GM12878 (cell line): ENCODE data around the gene SULT6B1. TPM values are rescaled to one million over a fixed set of nuclear protein-coding genes. Genes with fewer than 3 reads are reported as not detected.

Source experiments
- ATAC-seq: fragments of 200-7000 bp; cut with Tn5 transposase; 3 replicates; pipeline ENCODE4 v1.9.1; 2020; ENCODE audit warnings: mild to moderate bottlenecking, moderate library complexity
- BruUV-seq: library from RNA; stranded (reverse); fragments of 400-500 nt; replicated peaks from 2 replicates; lab custom pipeline; 2021; lab: Mats Ljungman, UMichigan
- CTCF ChIA-PET: fragments of 300-600 bp; sonication (Branson Sonifier 250); formaldehyde crosslinking; extraction: SDS; loops from one replicate; lab custom pipeline; 2021; ENCODE audit warnings: inconsistent platforms; lab: Yijun Ruan, JAX
- POLR2A ChIA-PET: fragments of 350-600 bp; formaldehyde crosslinking; extraction: SDS; loops from one replicate; lab custom pipeline; 2021; ENCODE audit warnings: inconsistent platforms; lab: Charles Lee
- RAD21 ChIA-PET: fragments of 300-600 bp; sonication (Branson Sonifier 250); formaldehyde crosslinking; loops from one replicate; lab custom pipeline; 2023; ENCODE audit warnings: antibody characterized with exemption; ENCODE audit not compliant: unreplicated experiment; lab: Charles Lee
- SMC1A ChIA-PET: fragments of 300-600 bp; sonication (Branson Sonifier 250); formaldehyde crosslinking; loops from one replicate; lab custom pipeline; 2023; ENCODE audit not compliant: unreplicated experiment, uncharacterized antibody; lab: Charles Lee
- DNase-seq: peaks from one replicate; pipeline ENCODE4 v3.0.0-alpha.2; 2011; ENCODE audit warnings: low read depth, low spot score
- FAIRE-seq: peaks from 3 replicates; lab custom pipeline; 2011; peaks lifted over from hg19 to GRCh38; lab: Jason Lieb, UNC
- H2AFZ ChIP-seq: 2 replicates; pipeline ENCODE4 v1.6.0; 2011; ENCODE audit warnings: low read depth, low read length, control low read depth; ENCODE audit not compliant: control insufficient read depth
- H3K27ac ChIP-seq: 2 replicates; pipeline ENCODE4 v1.5.1; 2011; ENCODE audit warnings: control low read depth; ENCODE audit not compliant: control insufficient read depth, insufficient read depth
- H3K27me3 ChIP-seq, 2 experiments: replicated peaks in 1 of 2; 2 replicates each; pipeline versions ENCODE4 v1.6.0 to v1.6.1; 2011; ENCODE audit warnings: low read length in 1 of 2; ENCODE audit not compliant: control insufficient read depth in 2 of 2, insufficient read depth in 2 of 2
- H3K36me3 ChIP-seq, 2 experiments: 2 replicates each; pipeline ENCODE4 v1.5.1; 2011; ENCODE audit warnings: low read length in 1 of 2; ENCODE audit not compliant: control insufficient read depth in 2 of 2, insufficient read depth in 2 of 2
- H3K4me1 ChIP-seq: 2 replicates; pipeline ENCODE4 v1.6.1; 2011; ENCODE audit warnings: mild to moderate bottlenecking, low read length, moderate library complexity, mixed read lengths; ENCODE audit not compliant: control insufficient read depth, insufficient read depth
- H3K4me2 ChIP-seq: 2 replicates; pipeline ENCODE4 v1.6.0; 2011; ENCODE audit warnings: control low read depth; ENCODE audit not compliant: control insufficient read depth, insufficient read depth
- H3K4me3 ChIP-seq: fragments of 200-600 bp; sonication (generic); 2 replicates; pipeline ENCODE4 v1.5.1; 2016
- H3K79me2 ChIP-seq: 2 replicates; pipeline ENCODE4 v1.6.0; 2011; ENCODE audit warnings: low read length; ENCODE audit not compliant: control insufficient read depth, insufficient read depth
- H3K9ac ChIP-seq: 2 replicates; pipeline ENCODE4 v1.8.0; 2011; ENCODE audit warnings: low read length, control low read depth, mixed read lengths; ENCODE audit not compliant: control insufficient read depth, insufficient read depth
- H3K9me3 ChIP-seq: replicated peaks from 3 replicates; pipeline ENCODE4 v1.5.1; 2011; ENCODE audit warnings: mild to moderate bottlenecking, low read length; ENCODE audit not compliant: control insufficient read depth, insufficient read depth
- H4K20me1 ChIP-seq: 2 replicates; pipeline ENCODE4 v1.6.0; 2011; ENCODE audit not compliant: control insufficient read depth, insufficient read depth
- BRCA1 ChIP-seq: IDR thresholded peaks from 2 replicates; pipeline ENCODE4 v1.6.1; 2011; ENCODE audit warnings: low read depth, low read length, improper control_type of control experiment
- CHD4 ChIP-seq: fragments of 200-600 bp; sonication (generic); IDR thresholded peaks from 2 replicates; pipeline ENCODE4 v1.6.1; 2016; ENCODE audit warnings: mild to moderate bottlenecking
- CREM ChIP-seq: IDR thresholded peaks from 2 replicates; pipeline ENCODE4 v1.6.1; 2014; ENCODE audit warnings: antibody characterized with exemption, low read depth
- E2F4 ChIP-seq: IDR thresholded peaks from 2 replicates; pipeline ENCODE4 v1.6.1; 2012; ENCODE audit warnings: low read depth, low read length, improper control_type of control experiment
- EGR1 ChIP-seq, 2 experiments: IDR thresholded peaks; 1 replicate in 1 of 2; 2 replicates in 1 of 2; pipeline ENCODE4 v1.6.1; 2011 to 2012; ENCODE audit warnings: low read depth in 2 of 2, low read length in 2 of 2, borderline replicate concordance in 1 of 2, mild to moderate bottlenecking in 1 of 2, moderate library complexity in 1 of 2
- ETV6 ChIP-seq, 2 experiments: fragments of 450-650 bp in 1 of 2; IDR thresholded peaks in 1 of 2; conservative IDR thresholded peaks in 1 of 2; 2 replicates each; pipeline ENCODE4 v1.6.1; 2014; ENCODE audit warnings: antibody characterized with exemption in 1 of 2, borderline replicate concordance in 1 of 2, low read depth in 1 of 2, mild to moderate bottlenecking in 1 of 2, moderate library complexity in 1 of 2
- FOXK2 ChIP-seq: fragments of 450-650 bp; IDR thresholded peaks from 2 replicates; pipeline ENCODE4 v1.6.1; 2017; ENCODE audit warnings: mild to moderate bottlenecking, moderate library complexity
- HDGF ChIP-seq: fragments of 450-650 bp; IDR thresholded peaks from 2 replicates; pipeline ENCODE4 v1.6.1; 2016; ENCODE audit warnings: antibody characterized with exemption
- IKZF1 ChIP-seq: fragments of 450-650 bp; conservative IDR thresholded peaks from 2 replicates; pipeline ENCODE4 v1.6.1; 2017; ENCODE audit warnings: antibody characterized with exemption, mild to moderate bottlenecking
- IKZF2 ChIP-seq, 2 experiments: fragments of 450-650 bp; IDR thresholded peaks; 2 replicates each; pipeline ENCODE4 v1.6.1; 2017; ENCODE audit warnings: mild to moderate bottlenecking in 2 of 2, moderate library complexity in 2 of 2
- POLR2AphosphoS2 ChIP-seq: IDR thresholded peaks from 2 replicates; pipeline ENCODE4 v1.6.1; 2011; ENCODE audit warnings: low read depth, mild to moderate bottlenecking, low read length, improper control_type of control experiment, moderate library complexity
- POLR2AphosphoS5 ChIP-seq: IDR thresholded peaks from 2 replicates; pipeline ENCODE4 v1.6.1; 2011; ENCODE audit warnings: mild to moderate bottlenecking, low read length, inconsistent platforms
- RELB ChIP-seq: fragments of 450-650 bp; IDR thresholded peaks from 2 replicates; pipeline ENCODE4 v1.6.1; 2017; ENCODE audit warnings: low read depth, mild to moderate bottlenecking, moderate library complexity
- SIN3A ChIP-seq: IDR thresholded peaks from 2 replicates; pipeline ENCODE4 v1.6.1; 2012; ENCODE audit warnings: low read depth, low read length, improper control_type of control experiment
- SPI1 ChIP-seq: IDR thresholded peaks from 2 replicates; pipeline ENCODE4 v1.6.1; 2011; ENCODE audit warnings: low read depth, mild to moderate bottlenecking, low read length, moderate library complexity, borderline replicate concordance; ENCODE audit not compliant: insufficient read depth
- TAF1 ChIP-seq: IDR thresholded peaks from 2 replicates; pipeline ENCODE4 v1.6.1; 2011; ENCODE audit warnings: mild to moderate bottlenecking, low read depth, low read length, borderline replicate concordance
- WGBS: methylation state at CpG from one replicate; pipeline ENCODE4 v1.1.6; 2016; ENCODE audit warnings: low lambda C conversion rate; ENCODE audit not compliant: insufficient replicate concordance, insufficient coverage; ENCODE audit errors: missing lambda C conversion rate; 5-methylcytosine and 5-hydroxymethylcytosine counted together
- in situ Hi-C: fragments of 300-500 bp; cut with MboI; formaldehyde crosslinking; loops from 9 replicates; pipeline ENCODE4 v1.14.3; 2018; ENCODE audit warnings: mixed read lengths
- intact Hi-C: fragments of 100-400 bp; cut with micrococcal nuclease; formaldehyde crosslinking; loops from one replicate; pipeline ENCODE4 v1.14.2; 2022; ENCODE audit not compliant: unreplicated experiment
- polyA plus RNA-seq, 11 experiments: library from polyadenylated mRNA; depleted of rRNA in 4 of 11; unstranded in 6 of 11; stranded (reverse) in 5 of 11; fragments of >200 nt; fragmentation: Nextera tagmentation in 4 of 11; fragmentation: Illumina TruSeq in 1 of 11; extraction: Ambion mirVana in 4 of 11; extraction: Trizol in 1 of 11; gene quantifications; 1 replicate in 1 of 11; 2 replicates in 10 of 11; pipeline versions ENCODE4 v1.2.1 to v1.2.3, GENCODE V29; 2011 to 2016; ENCODE audit warnings: inconsistent platforms in 2 of 11, missing spikeins in 2 of 11, low read depth in 1 of 11
- total RNA-seq, 4 experiments: library from RNA; depleted of rRNA in 3 of 4; stranded (reverse); fragments of >200 nt in 3 of 4; fragmentation: Illumina TruSeq in 1 of 4; extraction: Trizol in 1 of 4; gene quantifications; 2 replicates each; pipeline versions ENCODE4 v1.2.1 to v1.2.3, GENCODE V29; 2013 to 2021

SULT6B1 gene
- total and polyA plus RNA-seq, 10 of the 15 experiments (the other 5 are each of a cell fraction or from before 2014, with no cell fraction given) = not detected

- no peak for TF ChIP-seq FOXK2
- 0 out of 3 replicates have a peak, but pooled peaks of 1 of the 2 experiments have one; percentile 15 for TF ChIP-seq EGR1 (IDR thresholded peaks at IDR 0.05; ENCODE audit: borderline replicate concordance in 1 of 2, low read depth in 2 of 2, low read length in 2 of 2)
- TF ChIP-seq ETV6 (conservative IDR thresholded peaks at IDR 0.05 in 1 of 2, IDR thresholded peaks at IDR 0.05 in 1 of 2; ENCODE audit: borderline replicate concordance in 1 of 2, low read depth in 1 of 2) = no peak
- TF ChIP-seq POLR2AphosphoS2 = no peak
- no peak for TF ChIP-seq E2F4
These were observed 31.4 kb downstream of the SULT6B1 start, which contains the start of gene EIF2AK2 (continued) for GRCh38 chr2:37156857-37157714.

- H3K79me2 ChIP-seq = peaks cover 62% of the 10 kb centered on the region
- in situ Hi-C loops (no loop called here), intact Hi-C loops (loop anchor here (5.0 kb wide), 1 partner anchor 76 kb away; the partner anchor contains the start of genes CEBPZ and NDUFAF7)
- ChIA-PET SMC1A (interaction anchor here (0.6 to 1.6 kb wide), 3 partner anchors 13 to 72 kb away, joined by 3 to 5 read pairs (median 3); partner anchors contain the start of gene GPATCH11), POLR2A (interaction anchor here (0.5 to 1.5 kb wide), 4 partner anchors 10 to 76 kb away, joined by 3 to 4 read pairs (median 4); partner anchors contain the start of genes CEBPZ and NDUFAF7)
- peak overlapping the region; percentile 32 for H2AFZ ChIP-seq
- FAIRE-seq (no peak), DNase-seq (no peak)
- no peaks in the 10 kb centered on the region for H3K27me3 ChIP-seq
- H3K4me1 ChIP-seq = peaks cover 12% of the 10 kb centered on the region
- TF ChIP-seq BRCA1 = no peak
- TF ChIP-seq RELB = peak; percentile 43; the same call in 1 of the 2 replicates
- TF ChIP-seq POLR2AphosphoS5 = 0 out of 2 replicates have a peak, but pooled peaks have one; percentile 14
- no peak for TF ChIP-seq CHD4
- TF ChIP-seq IKZF2 (IDR thresholded peaks at IDR 0.05) = peak; percentile 4 to 8; a peak in 1 of 4 replicates
- 0 out of 2 replicates have a peak, but pooled peaks have one; percentile 15 for TF ChIP-seq TAF1
- no peak for TF ChIP-seq CREM
- 0 out of 2 replicates have a peak, but pooled peaks have one; percentile 52 for TF ChIP-seq HDGF
- TF ChIP-seq SPI1 = 0 out of 2 replicates have a peak, but pooled peaks have one; percentile 16
- TF ChIP-seq IKZF1 = peak; percentile 21; the same call in 1 of the 2 replicates
- TF ChIP-seq SIN3A = 0 out of 2 replicates have a peak, but pooled peaks have one; percentile 14
- TF ChIP-seq, all 136 proteins: peak for 8
- BruUV-seq = no TSS peak
- Histone ChIP-seq H3K27ac (peak overlapping the region; percentile 95), H4K20me1 (0 out of 2 replicates have a peak, but pooled peaks cover 3% of the 10 kb centered on the region), H3K9ac (peak overlapping the region; percentile 97), H3K36me3 (peaks cover 0 to 7% of the 10 kb centered on the region in 2 experiments; a peak in 1 of 4 replicates), H3K4me3 (peak overlapping the region; percentile 92), H3K4me2 (peak overlapping the region; percentile 97), H3K9me3 (peaks cover 2% of the 10 kb centered on the region; the same call in 1 of the 3 replicates)
- ChIA-PET RAD21 (interaction anchor here (0.8 to 1.6 kb wide), 6 partner anchors 12 to 371 kb away, joined by 3 to 5 read pairs (median 3); partner anchors contain the start of genes CEBPZ and NDUFAF7), CTCF (interaction anchor here (1.1 to 1.6 kb wide), 2 partner anchors 12 to 721 kb away, joined by 4 to 12 read pairs; no protein-coding TSS in a partner anchor)
- under 1% methylated on average over 26 of the region's 27 CpGs for WGBS
- peak; percentile 32 for ATAC-seq
These were observed 32.2 kb downstream of the SULT6B1 start for GRCh38 chr2:37156071-37156856.
